ENCODE measurements around the gene NRCAM.

Gene NRCAM

DNA sequence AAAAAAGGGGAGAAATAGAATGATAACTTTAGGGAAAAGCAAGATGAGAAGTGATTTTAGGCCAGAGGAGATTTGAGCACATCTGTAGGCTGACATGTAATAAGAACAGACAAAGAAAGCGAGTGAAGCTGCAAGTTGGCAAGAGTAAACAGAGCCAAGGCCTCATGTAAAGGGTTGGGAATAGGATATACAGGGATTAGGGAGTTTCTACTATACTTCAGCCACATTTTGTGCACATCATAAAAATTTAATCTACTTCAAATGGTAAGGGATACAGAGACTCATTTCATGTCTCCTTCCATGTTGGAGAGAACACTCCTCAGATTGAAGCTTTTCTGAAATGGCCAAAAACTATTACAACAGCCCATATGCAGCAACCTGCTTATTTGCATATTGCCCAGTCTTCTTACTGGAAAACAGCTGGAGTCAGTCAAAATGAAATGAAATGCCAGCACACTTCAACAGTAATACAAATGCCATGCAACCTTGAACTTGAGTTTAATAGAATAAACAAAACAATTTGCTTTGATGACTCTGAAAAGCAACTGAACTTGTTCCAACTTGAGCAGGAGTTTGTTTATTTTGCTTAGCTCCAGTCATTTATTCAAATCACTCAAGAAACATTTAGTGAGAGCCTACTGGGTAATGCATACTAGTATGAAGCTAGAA, 49.9 kb downstream of the NRCAM start (continued):
- TF ChIP-seq, protein P1, sequence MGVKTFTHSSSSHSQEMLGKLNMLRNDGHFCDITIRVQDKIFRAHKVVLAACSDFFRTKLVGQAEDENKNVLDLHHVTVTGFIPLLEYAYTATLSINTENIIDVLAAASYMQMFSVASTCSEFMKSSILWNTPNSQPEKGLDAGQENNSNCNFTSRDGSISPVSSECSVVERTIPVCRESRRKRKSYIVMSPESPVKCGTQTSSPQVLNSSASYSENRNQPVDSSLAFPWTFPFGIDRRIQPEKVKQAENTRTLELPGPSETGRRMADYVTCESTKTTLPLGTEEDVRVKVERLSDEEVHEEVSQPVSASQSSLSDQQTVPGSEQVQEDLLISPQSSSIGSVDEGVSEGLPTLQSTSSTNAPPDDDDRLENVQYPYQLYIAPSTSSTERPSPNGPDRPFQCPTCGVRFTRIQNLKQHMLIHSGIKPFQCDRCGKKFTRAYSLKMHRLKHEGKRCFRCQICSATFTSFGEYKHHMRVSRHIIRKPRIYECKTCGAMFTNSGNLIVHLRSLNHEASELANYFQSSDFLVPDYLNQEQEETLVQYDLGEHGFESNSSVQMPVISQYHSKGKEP (tag by site-specific recombination; IDR thresholded peaks at IDR 0.05): peak; percentile 92
- TF ChIP-seq ZXDB (tag by site-specific recombination; IDR thresholded peaks at IDR 0.05) (no peak), ZBTB8A (tag by site-specific recombination; IDR thresholded peaks at IDR 0.05) (no peak), ZSCAN30 (tag by site-specific recombination; IDR thresholded peaks at IDR 0.05) (peak; percentile 33; the same call in 1 of the 2 replicates), ZNF138 (tag by site-specific recombination; IDR thresholded peaks at IDR 0.05; ENCODE audit: borderline replicate concordance) (no peak), ZNF175 (tag by site-specific recombination; IDR thresholded peaks at IDR 0.05) (no peak), ZNF223 (tag by site-specific recombination; IDR thresholded peaks at IDR 0.05) (no peak), ZNF211 (tag by site-specific recombination; IDR thresholded peaks at IDR 0.05; ENCODE audit: low read depth) (no peak), KLF10 (tag by site-specific recombination; IDR thresholded peaks at IDR 0.05) (peak; percentile 39; the same call in 1 of the 2 replicates), ZNF292 (tag by site-specific recombination; IDR thresholded peaks at IDR 0.05; ENCODE audit: borderline replicate concordance, low read depth) (no peak), ZNF837 (tag by site-specific recombination; IDR thresholded peaks at IDR 0.05) (no peak), BCL11A (tag by site-specific recombination; IDR thresholded peaks at IDR 0.05; ENCODE audit: low read depth) (peak; percentile 75; the same call in 1 of the 2 replicates), FEZF1 (tag by site-specific recombination; IDR thresholded peaks at IDR 0.05) (peak; percentile 94), ZNF843 (tag by site-specific recombination; IDR thresholded peaks at IDR 0.05) (peak; percentile 75), ZNF391 (tag by site-specific recombination; IDR thresholded peaks at IDR 0.05; ENCODE audit: borderline replicate concordance, low read depth) (0 out of 2 replicates have a peak, but pooled peaks have one; percentile 34), ZNF768 (tag by site-specific recombination; IDR thresholded peaks at IDR 0.05) (no peak), MEIS1 (CRISPR knock-in tag; IDR thresholded peaks at IDR 0.05; ENCODE audit: borderline replicate concordance) (no peak), OSR2 (tag by site-specific recombination; IDR thresholded peaks at IDR 0.05) (peak; percentile 94), ZNF654 (tag by site-specific recombination; IDR thresholded peaks at IDR 0.05; ENCODE audit: low read depth) (no peak), ZSCAN23 (tag by site-specific recombination; IDR thresholded peaks at IDR 0.05) (0 out of 2 replicates have a peak, but pooled peaks have one; percentile 48), ZNF23 (tag by site-specific recombination; IDR thresholded peaks at IDR 0.05; ENCODE audit: borderline replicate concordance) (no peak), ZNF629 (tag by site-specific recombination; IDR thresholded peaks at IDR 0.05) (peak; percentile 65), ZNF600 (tag by site-specific recombination; IDR thresholded peaks at IDR 0.05) (peak; percentile 38; the same call in 1 of the 2 replicates), ZEB2 (tag by site-specific recombination; IDR thresholded peaks at IDR 0.05) (peak; percentile 68)
- TF ChIP-seq, protein P2, sequence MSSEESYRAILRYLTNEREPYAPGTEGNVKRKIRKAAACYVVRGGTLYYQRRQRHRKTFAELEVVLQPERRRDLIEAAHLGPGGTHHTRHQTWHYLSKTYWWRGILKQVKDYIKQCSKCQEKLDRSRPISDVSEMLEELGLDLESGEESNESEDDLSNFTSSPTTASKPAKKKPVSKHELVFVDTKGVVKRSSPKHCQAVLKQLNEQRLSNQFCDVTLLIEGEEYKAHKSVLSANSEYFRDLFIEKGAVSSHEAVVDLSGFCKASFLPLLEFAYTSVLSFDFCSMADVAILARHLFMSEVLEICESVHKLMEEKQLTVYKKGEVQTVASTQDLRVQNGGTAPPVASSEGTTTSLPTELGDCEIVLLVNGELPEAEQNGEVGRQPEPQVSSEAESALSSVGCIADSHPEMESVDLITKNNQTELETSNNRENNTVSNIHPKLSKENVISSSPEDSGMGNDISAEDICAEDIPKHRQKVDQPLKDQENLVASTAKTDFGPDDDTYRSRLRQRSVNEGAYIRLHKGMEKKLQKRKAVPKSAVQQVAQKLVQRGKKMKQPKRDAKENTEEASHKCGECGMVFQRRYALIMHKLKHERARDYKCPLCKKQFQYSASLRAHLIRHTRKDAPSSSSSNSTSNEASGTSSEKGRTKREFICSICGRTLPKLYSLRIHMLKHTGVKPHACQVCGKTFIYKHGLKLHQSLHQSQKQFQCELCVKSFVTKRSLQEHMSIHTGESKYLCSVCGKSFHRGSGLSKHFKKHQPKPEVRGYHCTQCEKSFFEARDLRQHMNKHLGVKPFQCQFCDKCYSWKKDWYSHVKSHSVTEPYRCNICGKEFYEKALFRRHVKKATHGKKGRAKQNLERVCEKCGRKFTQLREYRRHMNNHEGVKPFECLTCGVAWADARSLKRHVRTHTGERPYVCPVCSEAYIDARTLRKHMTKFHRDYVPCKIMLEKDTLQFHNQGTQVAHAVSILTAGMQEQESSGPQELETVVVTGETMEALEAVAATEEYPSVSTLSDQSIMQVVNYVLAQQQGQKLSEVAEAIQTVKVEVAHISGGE (tag by site-specific recombination; conservative IDR thresholded peaks at IDR 0.05; ENCODE audit: low read depth): no peak
- TF ChIP-seq, protein P3, sequence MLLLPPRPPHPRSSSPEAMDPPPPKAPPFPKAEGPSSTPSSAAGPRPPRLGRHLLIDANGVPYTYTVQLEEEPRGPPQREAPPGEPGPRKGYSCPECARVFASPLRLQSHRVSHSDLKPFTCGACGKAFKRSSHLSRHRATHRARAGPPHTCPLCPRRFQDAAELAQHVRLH (tag by site-specific recombination; IDR thresholded peaks at IDR 0.05): no peak
- TF ChIP-seq, protein P4, sequence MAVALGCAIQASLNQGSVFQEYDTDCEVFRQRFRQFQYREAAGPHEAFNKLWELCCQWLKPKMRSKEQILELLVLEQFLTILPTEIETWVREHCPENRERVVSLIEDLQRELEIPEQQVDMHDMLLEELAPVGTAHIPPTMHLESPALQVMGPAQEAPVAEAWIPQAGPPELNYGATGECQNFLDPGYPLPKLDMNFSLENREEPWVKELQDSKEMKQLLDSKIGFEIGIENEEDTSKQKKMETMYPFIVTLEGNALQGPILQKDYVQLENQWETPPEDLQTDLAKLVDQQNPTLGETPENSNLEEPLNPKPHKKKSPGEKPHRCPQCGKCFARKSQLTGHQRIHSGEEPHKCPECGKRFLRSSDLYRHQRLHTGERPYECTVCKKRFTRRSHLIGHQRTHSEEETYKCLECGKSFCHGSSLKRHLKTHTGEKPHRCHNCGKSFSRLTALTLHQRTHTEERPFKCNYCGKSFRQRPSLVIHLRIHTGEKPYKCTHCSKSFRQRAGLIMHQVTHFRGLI (tag by site-specific recombination; IDR thresholded peaks at IDR 0.05): peak; percentile 45; the same call in 1 of the 2 replicates
- TF ChIP-seq, protein P5, sequence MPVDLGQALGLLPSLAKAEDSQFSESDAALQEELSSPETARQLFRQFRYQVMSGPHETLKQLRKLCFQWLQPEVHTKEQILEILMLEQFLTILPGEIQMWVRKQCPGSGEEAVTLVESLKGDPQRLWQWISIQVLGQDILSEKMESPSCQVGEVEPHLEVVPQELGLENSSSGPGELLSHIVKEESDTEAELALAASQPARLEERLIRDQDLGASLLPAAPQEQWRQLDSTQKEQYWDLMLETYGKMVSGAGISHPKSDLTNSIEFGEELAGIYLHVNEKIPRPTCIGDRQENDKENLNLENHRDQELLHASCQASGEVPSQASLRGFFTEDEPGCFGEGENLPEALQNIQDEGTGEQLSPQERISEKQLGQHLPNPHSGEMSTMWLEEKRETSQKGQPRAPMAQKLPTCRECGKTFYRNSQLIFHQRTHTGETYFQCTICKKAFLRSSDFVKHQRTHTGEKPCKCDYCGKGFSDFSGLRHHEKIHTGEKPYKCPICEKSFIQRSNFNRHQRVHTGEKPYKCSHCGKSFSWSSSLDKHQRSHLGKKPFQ (tag by site-specific recombination; IDR thresholded peaks at IDR 0.05): peak; percentile 58; the same call in 1 of the 2 replicates
- TF ChIP-seq, protein P6, sequence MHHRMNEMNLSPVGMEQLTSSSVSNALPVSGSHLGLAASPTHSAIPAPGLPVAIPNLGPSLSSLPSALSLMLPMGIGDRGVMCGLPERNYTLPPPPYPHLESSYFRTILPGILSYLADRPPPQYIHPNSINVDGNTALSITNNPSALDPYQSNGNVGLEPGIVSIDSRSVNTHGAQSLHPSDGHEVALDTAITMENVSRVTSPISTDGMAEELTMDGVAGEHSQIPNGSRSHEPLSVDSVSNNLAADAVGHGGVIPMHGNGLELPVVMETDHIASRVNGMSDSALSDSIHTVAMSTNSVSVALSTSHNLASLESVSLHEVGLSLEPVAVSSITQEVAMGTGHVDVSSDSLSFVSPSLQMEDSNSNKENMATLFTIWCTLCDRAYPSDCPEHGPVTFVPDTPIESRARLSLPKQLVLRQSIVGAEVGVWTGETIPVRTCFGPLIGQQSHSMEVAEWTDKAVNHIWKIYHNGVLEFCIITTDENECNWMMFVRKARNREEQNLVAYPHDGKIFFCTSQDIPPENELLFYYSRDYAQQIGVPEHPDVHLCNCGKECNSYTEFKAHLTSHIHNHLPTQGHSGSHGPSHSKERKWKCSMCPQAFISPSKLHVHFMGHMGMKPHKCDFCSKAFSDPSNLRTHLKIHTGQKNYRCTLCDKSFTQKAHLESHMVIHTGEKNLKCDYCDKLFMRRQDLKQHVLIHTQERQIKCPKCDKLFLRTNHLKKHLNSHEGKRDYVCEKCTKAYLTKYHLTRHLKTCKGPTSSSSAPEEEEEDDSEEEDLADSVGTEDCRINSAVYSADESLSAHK (tag by site-specific recombination; IDR thresholded peaks at IDR 0.05): peak; percentile 50; the same call in 1 of the 2 replicates
